HEK293T (cell line): ENCODE measurements around the gene USH1C.

Experiments
- CTCF ChIA-PET: fragments of 350-600 bp; formaldehyde crosslinking; extraction: SDS; loops from one replicate; lab custom pipeline; 2021; ENCODE audit warnings: antibody characterized with exemption, inconsistent platforms; lab: Yijun Ruan, JAX
- POLR2A ChIA-PET: fragments of 350-600 bp; formaldehyde crosslinking; extraction: SDS; loops from one replicate; lab custom pipeline; 2020; ENCODE audit warnings: antibody characterized with exemption, inconsistent platforms; lab: Yijun Ruan, JAX
- DNase-seq: peaks from one replicate; pipeline ENCODE4 v3.0.0; 2012; ENCODE audit warnings: mixed read lengths; ENCODE audit errors: extremely low spot score
- ARNT ChIP-seq: fragments of 450-650 bp; IDR thresholded peaks from 2 replicates; pipeline ENCODE4 v1.6.1; 2017; ENCODE audit warnings: mild to moderate bottlenecking
- BHLHE40 ChIP-seq: fragments of 450-650 bp; IDR thresholded peaks from 2 replicates; pipeline ENCODE4 v1.6.1; 2016; ENCODE audit warnings: mild to moderate bottlenecking, moderate library complexity, borderline replicate concordance
- CTBP1 ChIP-seq: fragments of 450-650 bp; IDR thresholded peaks from 2 replicates; pipeline ENCODE4 v1.6.1; 2016; ENCODE audit warnings: borderline replicate concordance
- ELF4 ChIP-seq: fragments of 450-650 bp; IDR thresholded peaks from 2 replicates; pipeline ENCODE4 v1.6.1; 2017; ENCODE audit warnings: antibody characterized with exemption
- FOXA1 ChIP-seq: fragments of 450-650 bp; IDR thresholded peaks from 2 replicates; pipeline ENCODE4 v1.6.1; 2016; ENCODE audit warnings: mild to moderate bottlenecking
- FOXK2 ChIP-seq: fragments of 450-650 bp; IDR thresholded peaks from 2 replicates; pipeline ENCODE4 v1.6.1; 2016; ENCODE audit warnings: mild to moderate bottlenecking
- FOXM1 ChIP-seq: fragments of 450-650 bp; IDR thresholded peaks from 2 replicates; pipeline ENCODE4 v1.6.1; 2017; ENCODE audit warnings: mild to moderate bottlenecking, borderline replicate concordance
- HDGF ChIP-seq: fragments of 450-650 bp; IDR thresholded peaks from 2 replicates; pipeline ENCODE4 v1.6.1; 2017; ENCODE audit warnings: antibody characterized with exemption, borderline replicate concordance
- L3MBTL2 ChIP-seq: fragments of 450-650 bp; conservative IDR thresholded peaks from 2 replicates; pipeline ENCODE4 v1.6.1; 2016; ENCODE audit warnings: mild to moderate bottlenecking
- LEF1 ChIP-seq: fragments of 450-650 bp; IDR thresholded peaks from 2 replicates; pipeline ENCODE4 v1.6.1; 2017; ENCODE audit warnings: mild to moderate bottlenecking, borderline replicate concordance
- NFRKB ChIP-seq: fragments of 450-650 bp; IDR thresholded peaks from 2 replicates; pipeline ENCODE4 v1.6.1; 2016; ENCODE audit warnings: mild to moderate bottlenecking, moderate library complexity
- PKNOX1 ChIP-seq: fragments of 450-650 bp; IDR thresholded peaks from 2 replicates; pipeline ENCODE4 v1.6.1; 2016
- SP1 ChIP-seq: fragments of 450-650 bp; IDR thresholded peaks from 2 replicates; pipeline ENCODE4 v1.6.1; 2017
- SUZ12 ChIP-seq: fragments of 450-650 bp; IDR thresholded peaks from 2 replicates; pipeline ENCODE4 v1.6.1; 2016; ENCODE audit warnings: mild to moderate bottlenecking
- TARDBP ChIP-seq: fragments of 450-650 bp; IDR thresholded peaks from 2 replicates; pipeline ENCODE4 v1.6.1; 2016
- ZNF384 ChIP-seq: fragments of 450-650 bp; IDR thresholded peaks from 2 replicates; pipeline ENCODE4 v1.6.1; 2016

The USH1C gene

GRCh38 chr11:17510507-17511206, 33.6 kb downstream of the USH1C start:
- TF ChIP-seq ZNF384, result no peak
- TF ChIP-seq LEF1, result no peak
- TF ChIP-seq BHLHE40, result no peak
- POLR2A ChIA-PET, result no interaction called here
- CTCF ChIA-PET, result no interaction called here
- no peak for DNase-seq

- TF ChIP-seq ZNF384 (no peak), TARDBP (no peak), PKNOX1 (no peak), ARNT (no peak), CTBP1 (no peak), LEF1 (no peak), L3MBTL2 (no peak), SUZ12 (no peak), FOXM1 (no peak), SP1 (no peak), BHLHE40 (no peak), FOXA1 (no peak)
- ChIA-PET CTCF (interaction anchor here (0.7 to 6.2 kb wide), 6 partner anchors 19 to 1256 kb away, joined by 3 to 39 read pairs (median 6); no protein-coding TSS in a partner anchor), POLR2A (no interaction called here)
- DNase-seq, result no peak
These were observed 35.4 kb downstream of the USH1C start for GRCh38 chr11:17508791-17509190.

DNA sequence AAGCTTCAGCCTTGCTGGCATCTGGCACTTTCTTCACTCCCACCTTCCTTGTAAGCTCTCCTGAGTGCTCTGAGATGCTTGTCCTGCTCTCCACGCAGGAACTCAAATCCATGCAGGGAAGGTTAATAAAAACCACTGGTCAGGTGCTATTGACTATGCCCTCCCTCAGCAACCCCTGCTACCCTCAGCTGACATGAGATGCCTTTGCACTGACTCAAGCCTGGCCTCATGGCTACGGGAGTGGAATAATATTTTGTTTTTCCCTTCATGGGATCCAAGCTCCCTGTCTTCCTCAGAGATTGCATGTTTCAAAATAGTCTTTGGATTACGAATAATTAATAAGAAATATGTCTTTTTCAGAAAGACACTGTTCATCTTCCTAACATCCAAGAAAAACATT, 35.9 kb downstream of the USH1C start:
- TF ChIP-seq FOXM1 (no peak), PKNOX1 (no peak), FOXA1 (no peak), SP1 (no peak), NFRKB (no peak), HDGF (no peak), BHLHE40 (no peak), FOXK2 (no peak), ARNT (no peak), CTBP1 (no peak), L3MBTL2 (no peak), ZNF384 (no peak), TARDBP (no peak), LEF1 (no peak), ELF4 (no peak), SUZ12 (no peak)
- POLR2A ChIA-PET, result interaction anchor here (1.1 kb wide), 1 partner anchor 8 kb away, joined by 3 read pairs; no protein-coding TSS in a partner anchor
- no peak for DNase-seq
- CTCF ChIA-PET, result interaction anchor here (1.0 to 6.2 kb wide), 6 partner anchors 10 to 154 kb away, joined by 3 to 39 read pairs (median 6); no protein-coding TSS in a partner anchor

GRCh38 chr11:17507773-17508172, 36.4 kb downstream of the USH1C start:
- no peak for DNase-seq
- TF ChIP-seq ARNT, result no peak
- TF ChIP-seq FOXK2, result no peak
- TF ChIP-seq HDGF, result no peak
- no peak for TF ChIP-seq ELF4
- POLR2A ChIA-PET, result interaction anchor here (1.1 kb wide), 1 partner anchor 8 kb away, joined by 3 read pairs; no protein-coding TSS in a partner anchor
- CTCF ChIA-PET, result interaction anchor here (1.0 to 6.2 kb wide), 7 partner anchors 9 to 154 kb away, joined by 3 to 39 read pairs (median 6); partner anchors contain the start of gene KCNJ11

DNA sequence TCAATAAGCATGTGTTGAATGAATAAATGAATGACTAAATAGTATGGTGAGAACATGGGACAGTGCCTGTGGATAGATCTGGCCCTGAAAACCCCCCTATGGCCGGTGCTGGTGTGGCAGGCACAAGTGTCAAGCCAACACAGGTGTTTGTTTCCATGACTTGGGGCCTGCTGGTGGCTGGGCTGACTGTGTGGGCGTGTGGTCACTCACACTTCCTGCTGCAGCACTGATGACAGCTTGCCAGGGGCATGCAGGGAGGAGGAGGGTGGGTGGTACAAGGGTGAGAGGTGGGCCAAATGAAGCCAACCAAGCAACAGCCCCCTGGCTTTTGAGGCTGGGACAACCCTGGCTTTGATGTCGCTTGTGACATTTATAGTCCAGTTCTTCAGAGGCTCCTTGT, 37.3 kb downstream of the USH1C start:
- POLR2A ChIA-PET, result interaction anchor here (1.1 kb wide), 1 partner anchor 119 kb away, joined by 3 read pairs; the partner anchor contains the start of gene KCNJ11

GRCh38 chr11:17506314-17506713, 37.9 kb downstream of the USH1C start:
- POLR2A ChIA-PET, result interaction anchor here (1.1 kb wide), 1 partner anchor 118 kb away, joined by 3 read pairs; the partner anchor contains the start of gene KCNJ11
- TF ChIP-seq SP1 (no peak), FOXK2 (no peak), LEF1 (no peak), BHLHE40 (no peak), L3MBTL2 (no peak), CTBP1 (no peak)
- CTCF ChIA-PET, result interaction anchor here (0.9 to 6.2 kb wide), 4 partner anchors 22 to 123 kb away, joined by 3 to 39 read pairs (median 4); partner anchors contain the start of gene KCNJ11
- no peak for DNase-seq

More for the DNA sequence above, 37.3 kb downstream of the USH1C start:
- DNase-seq, result no peak
- TF ChIP-seq TARDBP (no peak), LEF1 (no peak), ZNF384 (no peak), HDGF (no peak), SUZ12 (no peak), L3MBTL2 (no peak)
- CTCF ChIA-PET, result interaction anchor here (0.9 to 6.2 kb wide), 6 partner anchors 21 to 123 kb away, joined by 3 to 39 read pairs (median 4); partner anchors contain the start of gene KCNJ11

- DNase-seq, result no peak
- CTCF ChIA-PET, result interaction anchor here (0.6 to 6.2 kb wide), 5 partner anchors 8 to 597 kb away, joined by 3 to 39 read pairs (median 4); partner anchors contain the start of gene KCNJ11
- POLR2A ChIA-PET, result no interaction called here
- no peak for TF ChIP-seq NFRKB
- no peak for TF ChIP-seq BHLHE40
- no peak for TF ChIP-seq ZNF384
- TF ChIP-seq SP1, result no peak
- no peak for TF ChIP-seq LEF1
- TF ChIP-seq TARDBP, result no peak
- TF ChIP-seq HDGF, result no peak
- TF ChIP-seq ELF4, result no peak
- no peak for TF ChIP-seq FOXA1
- TF ChIP-seq FOXM1, result no peak
- no peak for TF ChIP-seq L3MBTL2
- no peak for TF ChIP-seq SUZ12
- no peak for TF ChIP-seq CTBP1
- no peak for TF ChIP-seq FOXK2
- no peak for TF ChIP-seq PKNOX1
- TF ChIP-seq ARNT, result no peak
These were observed 39.1 kb downstream of the USH1C start for GRCh38 chr11:17505146-17505545.
